IMR-90 (cell line): ENCODE results near the gene TEX52. TPM values are rescaled to one million over a fixed set of nuclear protein-coding genes. Genes with fewer than 3 reads are reported as not detected.

Source experiments
- ATAC-seq: fragments of 200-7000 bp; cut with Tn5 transposase; 2 replicates; pipeline ENCODE4 v1.9.1; 2020; ENCODE audit warnings: low read depth, mild to moderate bottlenecking, moderate library complexity
- BruUV-seq: library from RNA; stranded (reverse); fragments of 400-500 nt; replicated peaks from 2 replicates; lab custom pipeline; 2021; lab: Mats Ljungman, UMichigan
- CTCF ChIA-PET: fragments of 300-600 bp; formaldehyde crosslinking; extraction: SDS; loops from one replicate; lab custom pipeline; 2021; ENCODE audit warnings: antibody characterized with exemption; lab: Yijun Ruan, JAX
- POLR2A ChIA-PET: fragments of 300-600 bp; sonication (Branson Sonifier 250); formaldehyde crosslinking; loops from one replicate; lab custom pipeline; 2022; ENCODE audit warnings: antibody characterized with exemption; ENCODE audit not compliant: unreplicated experiment; lab: Charles Lee
- DNase-seq: peaks from one replicate; pipeline ENCODE4 v3.0.0; 2013
- H2AFZ ChIP-seq: replicated peaks from 2 replicates; pipeline ENCODE3; 2013; ENCODE audit warnings: low read length, mild to moderate bottlenecking; ENCODE audit not compliant: poor library complexity
- H2AK5ac ChIP-seq: 2 replicates; pipeline ENCODE4 v1.6.1; 2013; ENCODE audit warnings: low read depth, low read length, inconsistent platforms
- H2AK9ac ChIP-seq: replicated peaks from 2 replicates; pipeline ENCODE3; 2013; ENCODE audit warnings: mild to moderate bottlenecking, low read depth, low read length, moderate library complexity; ENCODE audit not compliant: poor library complexity
- H2BK120ac ChIP-seq: 2 replicates; pipeline ENCODE4 v1.6.1; 2013; ENCODE audit warnings: low read depth, low read length, inconsistent platforms
- H2BK15ac ChIP-seq: 3 replicates; pipeline ENCODE4 v1.6.1; 2013; ENCODE audit warnings: low read depth, low read length, inconsistent platforms
- H2BK20ac ChIP-seq: 2 replicates; pipeline ENCODE4 v1.6.1; 2013; ENCODE audit warnings: low read depth, mild to moderate bottlenecking, inconsistent platforms, low read length, moderate library complexity
- H2BK5ac ChIP-seq: 2 replicates; pipeline ENCODE4 v1.6.1; 2013; ENCODE audit warnings: mild to moderate bottlenecking, low read depth, low read length, inconsistent platforms; ENCODE audit not compliant: poor library complexity, severe bottlenecking
- H3K14ac ChIP-seq: replicated peaks from 2 replicates; pipeline ENCODE4 v1.6.1; 2013; ENCODE audit warnings: low read depth, low read length, inconsistent platforms
- H3K18ac ChIP-seq: 2 replicates; pipeline ENCODE4 v1.6.1; 2013; ENCODE audit warnings: low read depth, low read length, control low read depth
- H3K23ac ChIP-seq: 2 replicates; pipeline ENCODE4 v1.6.1; 2013; ENCODE audit warnings: low read depth, low read length, inconsistent platforms
- H3K27ac ChIP-seq: 2 replicates; pipeline ENCODE4 v1.5.1; 2013; ENCODE audit warnings: mild to moderate bottlenecking, control low read depth, low read length; ENCODE audit not compliant: insufficient read depth
- H3K27me3 ChIP-seq: 2 replicates; pipeline ENCODE4 v1.6.1; 2013; ENCODE audit warnings: low read length; ENCODE audit not compliant: control insufficient read depth, insufficient read depth
- H3K36me3 ChIP-seq: 2 replicates; pipeline ENCODE4 v1.6.1; 2013; ENCODE audit warnings: low read length, mixed read lengths; ENCODE audit not compliant: control insufficient read depth, insufficient read depth
- H3K4ac ChIP-seq: 2 replicates; pipeline ENCODE4 v1.6.1; 2013; ENCODE audit warnings: low read depth, low read length, inconsistent platforms
- H3K4me1 ChIP-seq: 2 replicates; pipeline ENCODE4 v1.6.1; 2013; ENCODE audit warnings: low read length, mixed read lengths; ENCODE audit not compliant: control insufficient read depth, insufficient read depth
- H3K4me2 ChIP-seq: 2 replicates; pipeline ENCODE4 v1.6.1; 2013; ENCODE audit warnings: low read depth, mild to moderate bottlenecking, control low read depth, low read length, moderate library complexity
- H3K4me3 ChIP-seq: 2 replicates; pipeline ENCODE4 v1.5.1; 2013; ENCODE audit warnings: low read depth, mild to moderate bottlenecking, control low read depth, low read length, moderate library complexity; ENCODE audit not compliant: insufficient read depth
- H3K56ac ChIP-seq: 2 replicates; pipeline ENCODE4 v1.6.1; 2013; ENCODE audit warnings: low read length, inconsistent platforms; ENCODE audit not compliant: insufficient read depth; ENCODE audit errors: extremely low read depth
- H3K79me1 ChIP-seq, 2 experiments: 2 replicates each; pipeline ENCODE4 v1.6.1; 2013; ENCODE audit warnings: low read length in 2 of 2, inconsistent platforms in 1 of 2, low read depth in 1 of 2
- H3K9ac ChIP-seq: 2 replicates; pipeline ENCODE4 v1.6.1; 2013; ENCODE audit warnings: low read depth, low read length, control low read depth
- H3K9me1 ChIP-seq: 2 replicates; pipeline ENCODE4 v1.6.1; 2013; ENCODE audit warnings: low read length, inconsistent platforms; ENCODE audit not compliant: insufficient read depth
- H3K9me3 ChIP-seq: 2 replicates; pipeline ENCODE4 v1.6.1; 2013; ENCODE audit warnings: low read length; ENCODE audit not compliant: control insufficient read depth, insufficient read depth
- H4K20me1 ChIP-seq: 2 replicates; pipeline ENCODE4 v1.6.1; 2013; ENCODE audit warnings: low read length, inconsistent platforms; ENCODE audit not compliant: insufficient read depth
- H4K5ac ChIP-seq: 2 replicates; pipeline ENCODE4 v1.6.1; 2013; ENCODE audit warnings: mild to moderate bottlenecking, low read depth, low read length, control low read depth
- H4K8ac ChIP-seq, 2 experiments: 2 replicates each; pipeline ENCODE4 v1.6.1; 2013; ENCODE audit warnings: low read depth in 2 of 2, low read length in 2 of 2, control low read depth in 1 of 2, inconsistent platforms in 1 of 2
- H4K91ac ChIP-seq: 2 replicates; pipeline ENCODE4 v1.6.1; 2013; ENCODE audit warnings: low read depth, low read length, inconsistent platforms; ENCODE audit not compliant: insufficient read depth
- CEBPB ChIP-seq: IDR thresholded peaks from 2 replicates; pipeline ENCODE4 v1.6.1; 2012; ENCODE audit warnings: low read depth, low read length, improper control_type of control experiment
- CHD1 ChIP-seq: IDR thresholded peaks from 2 replicates; pipeline ENCODE4 v1.6.1; 2012; ENCODE audit warnings: low read depth, low read length, improper control_type of control experiment
- FOS ChIP-seq: fragments of 150-350 bp; IDR thresholded peaks from 2 replicates; pipeline ENCODE4 v1.6.1; 2016; ENCODE audit warnings: low read depth, low read length
- MAFK ChIP-seq: IDR thresholded peaks from 2 replicates; pipeline ENCODE4 v1.6.1; 2012; ENCODE audit warnings: low read depth, low read length, improper control_type of control experiment
- MAZ ChIP-seq: IDR thresholded peaks from 2 replicates; pipeline ENCODE4 v1.6.1; 2012; ENCODE audit warnings: low read depth, mild to moderate bottlenecking, low read length, improper control_type of control experiment, moderate library complexity, borderline replicate concordance
- MXI1 ChIP-seq: IDR thresholded peaks from 2 replicates; pipeline ENCODE4 v1.6.1; 2012; ENCODE audit warnings: low read depth, mild to moderate bottlenecking, low read length, moderate library complexity, borderline replicate concordance
- NFE2L2 ChIP-seq: fragments of 150-350 bp; IDR thresholded peaks from 2 replicates; pipeline ENCODE4 v1.6.1; 2016; ENCODE audit warnings: low read depth, mild to moderate bottlenecking, low read length
- POLR2A ChIP-seq: IDR thresholded peaks from 2 replicates; pipeline ENCODE4 v1.6.1; 2012; ENCODE audit warnings: mild to moderate bottlenecking, low read depth, low read length
- RAD21 ChIP-seq: IDR thresholded peaks from 2 replicates; pipeline ENCODE4 v1.6.1; 2012; ENCODE audit warnings: low read length, improper control_type of control experiment
- RCOR1 ChIP-seq: IDR thresholded peaks from 2 replicates; pipeline ENCODE4 v1.6.1; 2012; ENCODE audit warnings: mild to moderate bottlenecking, low read length, improper control_type of control experiment; ENCODE audit not compliant: insufficient replicate concordance
- RFX5 ChIP-seq: IDR thresholded peaks from 2 replicates; pipeline ENCODE4 v1.8.0; 2012; ENCODE audit warnings: low read depth, mild to moderate bottlenecking, low read length, moderate library complexity
- SMC3 ChIP-seq: fragments of 150-350 bp; IDR thresholded peaks from 2 replicates; pipeline ENCODE4 v1.6.1; 2016; ENCODE audit warnings: low read depth, mild to moderate bottlenecking, antibody characterized with exemption, low read length, moderate library complexity
- WGBS, 2 experiments: methylation state at CpG; one replicate each; pipeline versions ENCODE4 v1.1.5 to v1.1.7; 2013; ENCODE audit warnings: missing lambda C conversion rate in 2 of 2; ENCODE audit not compliant: insufficient read length in 1 of 2; ENCODE audit errors: extremely low coverage in 2 of 2; 5-methylcytosine and 5-hydroxymethylcytosine counted together
- dilution Hi-C: fragments of 300-500 bp; cut with HindIII; formaldehyde crosslinking; loops from one replicate; pipeline ENCODE4 v1.14.3; 2018; ENCODE audit warnings: low sequenced_read_pairs; ENCODE audit not compliant: unreplicated experiment
- in situ Hi-C: fragments of 300-500 bp; cut with MboI; formaldehyde crosslinking; loops from 3 replicates; pipeline ENCODE4 v1.14.3; 2019; ENCODE audit warnings: low sequenced_read_pairs, inconsistent platforms, mixed read lengths
- intact Hi-C: fragments of 100-400 bp; cut with micrococcal nuclease; formaldehyde crosslinking; loops from 2 replicates; pipeline ENCODE4 v1.10.0; 2022
- polyA plus RNA-seq, 3 experiments: library from polyadenylated mRNA; depleted of rRNA; stranded (reverse); fragments of >200 nt; gene quantifications; 2 replicates each; pipeline ENCODE4 v1.2.3, GENCODE V29; 2012; ENCODE audit warnings: low replicate concordance in 1 of 3
- total RNA-seq: library from RNA; depleted of rRNA; stranded (reverse); fragments of >200 nt; gene quantifications from 2 replicates; pipeline ENCODE4 v1.2.3, GENCODE V29; 2012
- TF ChIP-seq, protein P1 (sequence below): conservative IDR thresholded peaks from 2 replicates; pipeline ENCODE4 v1.5.1; 2012; ENCODE audit warnings: mild to moderate bottlenecking, low read depth, low read length, improper control_type of control experiment
- TF ChIP-seq, protein P2 (sequence below): fragments of 150-350 bp; IDR thresholded peaks from 2 replicates; pipeline ENCODE4 v1.6.1; 2016; ENCODE audit warnings: low read depth, mild to moderate bottlenecking, low read length, moderate library complexity, borderline replicate concordance
- TF ChIP-seq, protein P3 (sequence below): fragments of 150-350 bp; IDR thresholded peaks from 2 replicates; pipeline ENCODE4 v1.6.1; 2017; ENCODE audit warnings: mild to moderate bottlenecking, antibody characterized with exemption, low read length, low read depth

TEX52 gene
- total and polyA plus RNA-seq, 2 of the 4 experiments (the other 2 are of a cell fraction) = not detected

DNA sequence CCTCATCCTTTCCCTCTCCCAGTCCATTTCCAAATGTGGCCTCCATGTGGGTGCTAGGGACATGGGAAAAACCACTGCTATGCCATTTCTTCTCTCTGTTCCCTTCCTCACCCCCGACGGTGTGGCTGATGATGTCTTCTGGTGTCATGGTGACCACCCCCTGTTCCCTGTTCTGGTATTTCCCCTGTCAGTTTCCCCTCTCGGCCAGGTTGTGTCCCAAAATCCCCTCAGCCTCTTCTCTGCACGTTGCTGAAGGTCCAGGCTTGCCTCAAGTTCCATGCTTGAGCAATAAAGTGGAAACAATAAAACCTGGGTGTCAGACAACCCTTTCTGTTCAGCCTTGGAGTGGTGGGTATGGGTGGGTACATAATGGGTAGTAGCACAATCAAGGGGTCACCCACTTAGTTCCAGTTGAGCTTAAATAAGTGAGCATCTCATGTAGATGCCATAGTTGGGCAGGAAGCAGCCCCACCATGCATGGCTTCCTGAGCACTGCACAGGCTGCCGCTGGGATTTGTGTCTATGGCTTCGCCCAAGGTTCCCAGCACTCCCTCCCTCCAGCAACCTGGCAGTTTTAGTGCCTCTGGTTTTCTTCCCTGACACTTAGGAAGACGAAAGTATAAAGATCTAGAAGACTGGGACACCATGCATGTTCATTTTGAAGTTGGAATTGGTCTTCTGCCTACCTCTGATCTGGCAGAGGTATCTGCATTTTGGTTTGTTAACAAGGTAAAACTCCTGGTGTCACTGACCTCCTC is 53.0 kb downstream of the TEX52 start:
- in situ Hi-C loops (no loop called here), dilution Hi-C loops (no loop called here), intact Hi-C loops (no loop called here)
- H4K20me1 ChIP-seq = peaks cover 14% of the 10 kb centered on the region; the same call in 1 of the 2 replicates
- H3K27me3 ChIP-seq = no peaks in the 10 kb centered on the region
- H2BK120ac ChIP-seq = no peak overlapping the region
- peaks cover 5 to 19% of the 10 kb centered on the region in 2 experiments for H3K79me1 ChIP-seq
- CTCF ChIA-PET = no interaction called here
- no peak overlapping the region for H2BK15ac ChIP-seq
- H4K8ac ChIP-seq = no peak overlapping the region
- no peaks in the 10 kb centered on the region for H3K9me3 ChIP-seq
- no TSS peak for BruUV-seq
- H3K9me1 ChIP-seq = 0 out of 2 replicates have a peak, but pooled peaks cover 13% of the 10 kb centered on the region
- H3K4me3 ChIP-seq = no peak overlapping the region
- H3K4ac ChIP-seq = no peak overlapping the region
- no peak overlapping the region for H2AK5ac ChIP-seq
- H3K56ac ChIP-seq = no peak overlapping the region
- no peak for ATAC-seq
- H4K5ac ChIP-seq = no peak overlapping the region
- no peak overlapping the region for H3K27ac ChIP-seq
- POLR2A ChIA-PET = no interaction called here
- no peak overlapping the region; the same call in 1 of the 2 replicates for H3K23ac ChIP-seq
- H2AK9ac ChIP-seq = no peak overlapping the region
- no peak overlapping the region for H3K18ac ChIP-seq
- WGBS, 2 experiments = 92% methylated on average over 2 of the region's 7 CpGs; no CpG with 5 or more reads in 1 of the 2 experiments
- H3K14ac ChIP-seq = no peak overlapping the region
- no peak overlapping the region for H3K4me2 ChIP-seq
- no peak overlapping the region for H4K91ac ChIP-seq
- no peak overlapping the region for H2BK20ac ChIP-seq
- H3K36me3 ChIP-seq = peaks cover 30% of the 10 kb centered on the region
- peak overlapping the region; percentile 19 for H2BK5ac ChIP-seq
- H2AFZ ChIP-seq = no peak overlapping the region
- peaks cover 13% of the 10 kb centered on the region for H3K4me1 ChIP-seq
- H3K9ac ChIP-seq = no peak overlapping the region
- DNase-seq = no peak
- TF ChIP-seq MXI1 (no peak), SMC3 (no peak), NFE2L2 (no peak), MAFK (no peak), CEBPB (no peak), RAD21 (no peak), RFX5 (no peak), RCOR1 (no peak), MAZ (no peak), POLR2A (no peak), FOS (no peak), CHD1 (no peak)
- TF ChIP-seq, protein P1, sequence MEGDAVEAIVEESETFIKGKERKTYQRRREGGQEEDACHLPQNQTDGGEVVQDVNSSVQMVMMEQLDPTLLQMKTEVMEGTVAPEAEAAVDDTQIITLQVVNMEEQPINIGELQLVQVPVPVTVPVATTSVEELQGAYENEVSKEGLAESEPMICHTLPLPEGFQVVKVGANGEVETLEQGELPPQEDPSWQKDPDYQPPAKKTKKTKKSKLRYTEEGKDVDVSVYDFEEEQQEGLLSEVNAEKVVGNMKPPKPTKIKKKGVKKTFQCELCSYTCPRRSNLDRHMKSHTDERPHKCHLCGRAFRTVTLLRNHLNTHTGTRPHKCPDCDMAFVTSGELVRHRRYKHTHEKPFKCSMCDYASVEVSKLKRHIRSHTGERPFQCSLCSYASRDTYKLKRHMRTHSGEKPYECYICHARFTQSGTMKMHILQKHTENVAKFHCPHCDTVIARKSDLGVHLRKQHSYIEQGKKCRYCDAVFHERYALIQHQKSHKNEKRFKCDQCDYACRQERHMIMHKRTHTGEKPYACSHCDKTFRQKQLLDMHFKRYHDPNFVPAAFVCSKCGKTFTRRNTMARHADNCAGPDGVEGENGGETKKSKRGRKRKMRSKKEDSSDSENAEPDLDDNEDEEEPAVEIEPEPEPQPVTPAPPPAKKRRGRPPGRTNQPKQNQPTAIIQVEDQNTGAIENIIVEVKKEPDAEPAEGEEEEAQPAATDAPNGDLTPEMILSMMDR = no peak
- TF ChIP-seq, protein P2, sequence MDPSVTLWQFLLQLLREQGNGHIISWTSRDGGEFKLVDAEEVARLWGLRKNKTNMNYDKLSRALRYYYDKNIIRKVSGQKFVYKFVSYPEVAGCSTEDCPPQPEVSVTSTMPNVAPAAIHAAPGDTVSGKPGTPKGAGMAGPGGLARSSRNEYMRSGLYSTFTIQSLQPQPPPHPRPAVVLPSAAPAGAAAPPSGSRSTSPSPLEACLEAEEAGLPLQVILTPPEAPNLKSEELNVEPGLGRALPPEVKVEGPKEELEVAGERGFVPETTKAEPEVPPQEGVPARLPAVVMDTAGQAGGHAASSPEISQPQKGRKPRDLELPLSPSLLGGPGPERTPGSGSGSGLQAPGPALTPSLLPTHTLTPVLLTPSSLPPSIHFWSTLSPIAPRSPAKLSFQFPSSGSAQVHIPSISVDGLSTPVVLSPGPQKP = no peak
- TF ChIP-seq, protein P3, sequence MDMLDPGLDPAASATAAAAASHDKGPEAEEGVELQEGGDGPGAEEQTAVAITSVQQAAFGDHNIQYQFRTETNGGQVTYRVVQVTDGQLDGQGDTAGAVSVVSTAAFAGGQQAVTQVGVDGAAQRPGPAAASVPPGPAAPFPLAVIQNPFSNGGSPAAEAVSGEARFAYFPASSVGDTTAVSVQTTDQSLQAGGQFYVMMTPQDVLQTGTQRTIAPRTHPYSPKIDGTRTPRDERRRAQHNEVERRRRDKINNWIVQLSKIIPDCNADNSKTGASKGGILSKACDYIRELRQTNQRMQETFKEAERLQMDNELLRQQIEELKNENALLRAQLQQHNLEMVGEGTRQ = no peak
